Stimulated activated CD4-positive, alpha-beta T cell treated with anti-CD3 and anti-CD28 coated beads, Interleukin-15, amount 100 ng/mL, for 48 hours (primary cell): ENCODE data around the gene C4orf50.

Source experiments
- DNase-seq, 2 donors: peaks; one replicate each; pipeline ENCODE4 v3.0.0-alpha.2; 2020; ENCODE audit warnings: low read depth in 2 of 2

The C4orf50 gene

DNA sequence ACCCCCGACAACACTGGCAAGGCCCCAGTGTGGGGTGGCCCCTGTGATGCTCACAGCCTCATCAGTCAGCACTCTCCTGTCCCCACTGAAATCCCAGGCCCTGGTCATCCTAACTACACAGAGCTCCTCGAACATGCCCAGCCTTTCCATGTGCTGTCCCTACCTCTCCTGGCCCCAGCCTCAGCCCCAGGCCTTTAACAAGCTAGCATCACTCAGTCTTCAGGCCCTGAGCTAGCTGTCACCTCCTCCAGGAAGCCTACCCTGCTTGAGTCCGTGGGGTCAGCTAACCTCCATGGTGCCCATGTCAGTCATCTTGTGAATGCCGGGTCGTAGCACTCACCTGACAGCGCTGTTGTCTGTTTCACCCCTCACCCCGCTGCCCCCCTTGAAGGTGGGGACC is 25.6 kb upstream of the C4orf50 start:
- no peak for DNase-seq

DNA sequence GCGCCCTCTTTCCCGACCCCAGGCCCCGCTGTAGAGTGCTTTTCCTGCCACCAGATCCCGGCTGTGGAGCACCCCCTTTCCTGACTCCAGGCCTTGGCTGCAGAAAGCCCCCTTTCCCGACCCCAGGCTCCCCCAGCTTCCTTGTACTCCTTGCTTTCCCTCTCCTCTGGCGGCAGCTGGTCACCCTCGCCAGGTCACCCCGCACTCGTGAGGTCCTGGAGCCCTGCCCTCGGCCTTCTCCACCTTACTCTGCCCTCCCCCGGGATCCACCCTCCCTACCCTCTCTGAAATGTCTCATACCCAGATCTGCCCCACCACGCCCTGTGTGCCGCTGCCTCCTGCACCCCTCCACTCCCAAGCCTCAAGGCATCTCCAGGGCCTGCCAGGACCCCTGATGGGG is 25.0 kb upstream of the C4orf50 start:
- no peak for DNase-seq

DNA sequence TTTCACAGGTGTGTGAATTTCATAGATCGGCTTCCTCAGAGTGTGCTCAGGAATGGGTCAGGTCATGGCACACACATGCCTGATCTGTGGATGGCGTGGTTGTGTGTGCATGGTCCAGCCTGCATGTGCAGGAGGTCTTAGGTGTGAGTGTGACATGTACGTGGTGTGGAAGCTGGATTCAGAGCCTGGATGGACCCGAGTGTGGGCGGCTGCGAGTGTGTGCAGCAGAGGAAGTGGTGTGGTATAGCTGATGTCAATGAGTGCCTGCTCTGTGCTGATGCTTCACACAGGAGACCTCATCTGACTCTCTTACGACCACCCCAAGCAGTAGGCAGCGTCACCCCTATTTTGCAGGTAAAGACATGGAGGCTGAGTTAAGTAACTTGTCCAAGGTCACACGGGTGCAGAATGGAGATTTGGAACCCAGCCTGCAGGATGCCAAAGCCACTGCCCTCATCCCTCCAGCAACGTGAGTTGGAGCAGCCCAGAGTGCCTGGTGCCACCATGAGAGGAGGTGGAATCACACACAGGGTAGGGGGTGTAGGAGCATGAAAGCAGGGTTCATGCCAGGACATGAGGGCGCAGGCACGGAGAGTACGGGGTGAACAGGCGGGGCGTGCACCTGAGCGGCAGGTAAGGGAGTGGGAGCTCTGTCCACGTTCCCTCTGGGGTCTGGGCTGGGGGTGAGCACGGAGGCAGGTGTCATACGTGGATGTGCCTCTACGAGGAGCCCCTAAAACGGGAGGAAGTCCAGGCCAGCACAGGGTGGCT is 24.2 kb upstream of the C4orf50 start:
- DNase-seq = no peak

DNA sequence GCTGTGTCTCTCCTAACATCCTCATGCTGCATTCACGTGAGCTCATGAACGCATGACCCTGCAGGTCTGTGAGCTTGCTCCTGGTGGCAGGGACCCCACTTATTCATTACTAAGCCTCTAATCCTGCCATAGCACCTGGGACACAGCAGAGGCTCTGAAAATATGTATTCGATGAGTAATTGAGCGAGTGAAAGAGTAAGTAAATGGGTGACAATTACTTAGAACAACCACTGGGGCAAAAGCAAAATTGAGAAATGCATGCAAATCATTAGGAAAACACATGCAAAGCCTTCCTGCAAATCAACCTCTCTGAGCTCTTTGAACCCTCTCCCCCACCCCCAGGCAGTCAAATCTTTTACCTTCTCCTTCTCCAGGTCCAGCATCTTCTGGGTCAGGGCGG is 23.6 kb upstream of the C4orf50 start:
- DNase-seq = no peak

DNA sequence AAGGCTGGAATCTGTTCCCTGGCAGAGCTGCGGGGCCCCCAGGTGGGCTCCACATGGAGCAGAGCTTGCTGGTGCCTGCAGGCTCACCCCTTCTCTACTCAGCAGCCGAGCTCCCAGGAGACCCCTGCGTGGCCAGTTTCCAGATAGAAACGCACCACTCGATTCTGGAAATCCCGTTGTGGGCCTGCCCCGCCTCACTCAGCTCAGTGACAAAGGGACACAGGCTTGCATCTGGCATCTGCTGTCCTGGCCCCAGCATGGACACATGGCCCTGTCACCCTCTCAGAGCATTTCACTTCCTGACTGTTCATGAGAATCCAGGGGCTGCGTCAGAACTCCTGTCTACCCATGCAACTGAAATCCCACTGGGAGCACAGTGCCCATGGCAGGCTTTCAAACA is 20.5 kb upstream of the C4orf50 start:
- DNase-seq = no peak

DNA sequence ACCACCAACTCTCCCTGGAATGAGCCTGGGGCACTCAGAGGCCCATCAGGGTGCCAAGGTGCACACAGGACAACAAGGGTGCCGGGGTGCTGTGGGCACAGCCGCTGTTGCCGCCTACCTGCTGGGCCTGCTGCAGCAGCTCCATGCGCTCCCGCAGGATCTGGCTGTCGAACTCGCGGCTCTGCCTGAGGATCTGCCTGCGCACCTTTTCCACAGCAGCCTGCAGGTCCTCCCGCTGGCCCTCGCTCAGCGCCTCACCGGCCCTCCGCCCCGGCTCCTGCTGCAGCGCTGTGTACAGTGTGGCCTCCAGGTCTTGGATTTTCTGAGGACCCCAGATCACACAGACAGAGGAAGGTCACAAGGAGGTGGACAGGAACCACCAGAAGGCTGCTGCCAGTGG is 17.6 kb upstream of the C4orf50 start:
- no peak for DNase-seq

DNA sequence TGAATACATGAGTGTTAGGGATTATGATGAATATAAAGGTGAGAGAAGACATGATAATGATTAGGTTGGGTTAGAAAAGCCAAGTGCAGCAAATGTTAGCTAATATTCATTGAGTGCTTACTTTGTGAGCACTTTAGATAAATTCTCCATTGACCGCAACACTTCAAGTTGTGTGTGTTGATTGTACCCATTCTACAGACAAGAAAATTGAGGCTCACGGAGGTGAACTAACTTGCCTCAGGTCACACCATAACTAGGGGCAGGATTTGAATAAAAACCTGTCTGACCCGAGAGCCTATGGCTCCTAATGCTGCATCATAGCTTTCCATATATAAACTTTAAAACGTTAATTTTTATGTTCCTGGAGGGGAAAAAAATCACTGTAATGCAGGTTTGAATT is 15.2 kb upstream of the C4orf50 start:
- DNase-seq = no peak

DNA sequence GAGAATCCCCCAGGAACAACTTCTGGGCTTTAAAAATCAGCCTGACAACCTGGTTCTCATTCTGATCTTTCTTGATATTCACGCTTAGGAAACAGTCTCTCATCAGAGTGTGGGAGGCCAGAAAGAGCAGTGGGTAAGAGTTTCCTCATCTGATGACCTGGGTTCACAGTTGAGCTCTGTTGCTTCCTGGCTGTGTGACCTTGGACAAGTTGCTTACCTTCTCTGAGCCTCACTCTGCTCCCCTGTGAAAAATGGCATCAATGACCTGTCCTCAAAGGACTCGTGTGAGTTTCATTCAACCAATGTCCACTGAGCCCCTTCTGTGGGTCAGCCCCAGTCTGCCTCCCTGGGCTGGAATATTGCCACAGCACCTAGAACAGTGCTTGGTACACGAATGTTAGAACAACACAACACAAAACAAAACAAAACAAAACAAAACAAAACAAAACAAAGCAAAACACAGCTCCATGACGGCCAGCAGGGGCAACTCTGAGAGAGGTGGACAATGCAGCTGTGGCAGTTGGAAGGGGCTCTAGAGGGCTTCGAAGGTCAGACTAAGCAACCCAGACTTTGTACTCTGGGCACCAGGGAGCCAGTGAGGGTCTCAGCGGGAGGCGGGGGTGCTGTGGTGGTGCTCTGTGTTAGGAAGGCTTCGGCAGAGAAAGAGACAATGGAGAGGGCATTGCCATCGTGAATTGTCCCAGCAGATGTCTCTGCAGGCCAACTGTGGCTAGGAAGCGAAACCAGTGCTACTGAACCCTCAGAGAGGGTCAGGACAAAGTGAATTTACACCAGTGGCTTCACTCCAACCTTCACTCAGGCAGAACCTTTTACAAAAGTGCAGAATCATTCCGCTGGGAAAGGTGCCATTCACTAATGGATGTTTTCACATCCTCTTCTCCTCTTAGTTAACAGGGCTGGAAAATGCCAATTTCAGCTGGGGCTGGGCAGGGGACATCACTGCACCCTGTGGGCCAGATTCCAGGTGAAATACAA is 14.3 kb upstream of the C4orf50 start:
- DNase-seq = no peak

DNA sequence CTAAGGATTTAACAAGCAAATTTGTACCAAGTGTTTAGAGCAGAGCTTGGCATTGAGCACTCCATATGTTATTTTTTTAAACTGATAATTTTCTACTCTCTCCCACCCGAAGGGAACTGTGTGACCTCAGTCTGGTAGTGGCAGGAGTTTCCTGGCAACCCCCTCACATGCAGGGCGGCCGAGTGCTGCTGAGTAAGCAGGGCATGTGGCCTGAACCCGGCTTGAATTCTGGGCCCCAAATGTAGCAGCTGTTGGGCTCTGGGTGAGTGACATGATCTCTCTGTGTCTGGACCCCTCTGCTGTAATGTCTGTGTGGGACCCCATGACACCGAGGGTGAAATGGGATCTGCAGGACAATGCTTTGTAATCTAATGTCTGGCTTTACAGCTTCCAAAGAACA is 13.6 kb upstream of the C4orf50 start:
- no peak for DNase-seq

DNA sequence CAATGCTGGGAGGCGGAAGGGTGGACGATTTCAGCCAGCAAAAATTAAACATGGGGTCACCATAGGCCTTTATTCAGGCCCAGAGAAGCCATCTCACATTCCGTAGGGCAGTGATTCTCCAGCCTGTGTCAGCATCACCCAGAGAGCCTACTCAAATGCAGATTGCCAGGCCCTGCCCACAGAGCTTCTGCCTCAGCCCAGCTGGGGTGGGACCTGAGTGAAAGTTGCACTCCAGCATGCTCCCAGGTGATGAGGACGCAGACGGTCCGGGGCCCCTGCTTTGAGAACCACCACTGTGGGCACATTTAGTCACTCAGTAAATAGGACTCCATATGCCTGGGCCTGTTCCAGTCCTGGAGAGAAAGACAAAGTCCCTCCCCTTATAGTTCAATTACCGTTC is 12.4 kb upstream of the C4orf50 start:
- no peak for DNase-seq

DNA sequence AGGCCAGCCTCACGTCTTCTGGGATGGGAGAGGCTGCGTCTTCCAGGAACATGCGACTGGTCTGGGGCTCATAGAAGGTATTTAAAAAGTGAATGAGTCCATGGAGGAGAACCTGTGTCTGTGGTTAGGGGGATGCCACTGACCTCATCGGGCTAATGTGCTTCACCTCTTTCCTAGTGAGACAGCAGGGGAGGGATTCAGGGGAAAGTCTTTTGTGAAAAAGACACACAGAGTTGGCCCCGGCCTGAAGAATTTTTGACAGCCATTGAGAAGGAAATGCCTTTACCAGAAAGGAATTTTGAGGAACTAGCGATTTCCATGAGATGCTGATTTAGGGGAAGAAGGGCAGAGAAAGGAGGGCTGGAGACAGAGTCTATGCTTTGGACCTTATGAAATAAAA is 11.0 kb upstream of the C4orf50 start:
- no peak for DNase-seq

DNA sequence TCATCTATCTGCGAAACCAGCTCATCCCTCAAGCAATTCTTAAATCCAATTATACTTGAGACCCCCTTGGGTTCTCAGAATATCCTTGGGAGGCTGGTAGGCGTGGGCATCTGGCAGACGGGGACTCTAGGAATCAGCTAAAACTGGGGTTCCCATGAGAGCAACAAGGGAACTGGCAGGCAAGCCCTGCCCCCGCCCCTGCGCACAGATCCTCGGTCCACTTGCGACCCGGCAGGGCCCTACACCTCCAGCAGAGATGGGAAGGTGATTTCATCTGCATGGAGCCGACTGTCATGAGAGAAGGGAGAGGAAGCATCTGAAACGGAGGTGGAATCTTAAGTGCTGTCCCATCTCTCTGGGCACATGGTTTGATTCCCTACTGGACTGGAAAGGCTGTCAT is 9.9 kb upstream of the C4orf50 start:
- no peak for DNase-seq

DNA sequence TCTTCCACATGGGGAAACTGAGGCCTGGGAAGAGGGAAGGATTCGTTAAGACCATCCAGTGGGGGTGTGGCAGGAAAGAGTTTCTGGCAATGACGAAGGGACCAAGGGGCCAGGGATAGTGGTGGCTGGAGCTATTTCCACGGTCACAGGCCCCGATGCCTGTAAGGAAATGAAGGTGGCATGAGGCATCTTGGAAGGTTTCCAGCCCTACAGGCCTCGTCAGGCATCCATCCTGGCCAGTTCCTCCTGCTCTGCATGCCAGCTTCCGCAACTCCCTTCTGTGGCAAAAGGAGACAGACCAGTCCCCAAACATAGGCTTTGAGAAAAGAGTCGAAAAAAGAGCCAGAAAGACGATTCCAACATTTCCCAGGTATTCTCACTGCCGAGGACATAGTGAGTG is 9.2 kb upstream of the C4orf50 start:
- DNase-seq = no peak

DNA sequence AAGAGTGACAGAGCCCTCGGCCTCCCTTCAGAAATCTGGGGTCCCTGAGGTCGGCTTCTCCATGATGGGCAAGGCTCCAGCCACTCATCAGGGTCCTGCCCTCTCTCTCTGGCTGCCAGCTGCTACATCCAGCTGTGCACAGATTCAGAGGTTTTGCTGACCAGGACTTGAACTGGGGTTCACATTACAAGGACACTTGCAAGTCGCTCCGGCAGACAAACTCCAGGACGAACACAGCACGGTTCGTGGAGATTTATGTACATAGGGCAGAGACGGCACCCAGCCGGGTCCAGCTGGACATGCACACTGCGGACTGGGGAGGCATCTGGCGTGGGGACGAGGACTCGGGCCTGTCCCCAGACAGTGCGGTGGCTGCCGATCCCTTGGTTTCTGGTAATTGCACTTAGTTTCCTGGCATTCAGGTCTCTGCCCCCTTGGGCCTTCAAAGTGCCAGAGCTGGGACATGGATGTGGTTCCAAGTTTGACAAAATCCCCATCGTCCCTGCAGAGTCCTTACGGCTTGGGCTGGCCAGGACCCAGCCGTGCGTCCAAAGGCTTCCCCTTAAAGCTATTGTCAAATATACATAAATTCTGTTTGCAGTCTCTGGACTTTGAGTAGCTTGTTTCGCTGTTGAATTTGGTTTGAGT is 6.2 kb upstream of the C4orf50 start:
- DNase-seq = no peak

DNA sequence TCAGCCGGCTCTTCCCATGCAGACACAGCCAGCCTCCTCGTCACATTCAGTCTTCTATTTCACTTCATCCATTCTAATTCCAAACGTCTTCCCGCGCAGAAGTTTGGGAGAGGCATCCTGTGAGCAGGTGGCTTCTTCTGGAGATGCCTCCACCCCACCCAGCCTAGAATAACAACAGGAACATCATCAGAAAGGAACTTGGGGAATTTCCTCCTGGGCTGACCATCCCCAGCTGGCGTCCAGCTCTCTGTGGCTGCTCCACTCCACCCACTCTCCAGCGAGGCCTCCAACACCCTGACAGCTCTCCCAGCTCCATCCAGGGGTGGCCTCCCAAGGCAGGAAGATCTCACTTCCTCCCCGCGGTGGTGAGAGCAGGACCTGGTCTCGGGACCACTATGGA is 5.5 kb upstream of the C4orf50 start:
- no peak for DNase-seq

DNA sequence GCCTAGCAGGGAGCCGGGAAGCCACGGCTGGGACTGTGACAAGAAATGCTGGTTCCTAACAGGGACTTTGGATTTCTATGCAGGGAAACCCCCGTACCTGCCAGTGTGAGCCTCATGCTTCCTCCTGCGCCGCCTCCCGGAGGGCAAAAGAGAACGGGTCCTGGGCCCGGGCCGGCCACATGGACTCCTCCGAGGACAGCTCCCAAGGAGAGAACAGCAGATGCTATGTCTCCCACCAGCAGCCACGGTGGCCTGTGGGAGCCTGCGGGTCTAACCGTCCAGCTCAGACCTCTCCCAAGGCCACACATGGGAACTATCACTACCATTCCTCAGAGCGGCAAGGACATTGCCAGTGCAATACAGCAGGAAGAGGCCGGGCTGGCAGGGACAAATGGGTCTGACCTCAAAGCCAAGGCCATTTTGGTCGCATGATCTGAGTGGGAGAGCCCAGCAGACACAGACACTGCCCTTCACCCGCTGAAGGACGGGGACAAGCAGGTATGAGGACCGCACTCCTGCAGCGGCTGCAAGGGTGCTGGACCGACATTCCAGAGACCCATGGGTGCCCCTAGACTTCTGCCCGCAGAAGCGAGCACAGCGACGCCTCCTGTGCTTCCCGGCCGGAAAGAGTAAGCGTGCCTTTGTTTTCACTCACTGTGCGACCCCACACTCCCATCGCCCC is 4.5 kb upstream of the C4orf50 start:
- DNase-seq = no peak

DNA sequence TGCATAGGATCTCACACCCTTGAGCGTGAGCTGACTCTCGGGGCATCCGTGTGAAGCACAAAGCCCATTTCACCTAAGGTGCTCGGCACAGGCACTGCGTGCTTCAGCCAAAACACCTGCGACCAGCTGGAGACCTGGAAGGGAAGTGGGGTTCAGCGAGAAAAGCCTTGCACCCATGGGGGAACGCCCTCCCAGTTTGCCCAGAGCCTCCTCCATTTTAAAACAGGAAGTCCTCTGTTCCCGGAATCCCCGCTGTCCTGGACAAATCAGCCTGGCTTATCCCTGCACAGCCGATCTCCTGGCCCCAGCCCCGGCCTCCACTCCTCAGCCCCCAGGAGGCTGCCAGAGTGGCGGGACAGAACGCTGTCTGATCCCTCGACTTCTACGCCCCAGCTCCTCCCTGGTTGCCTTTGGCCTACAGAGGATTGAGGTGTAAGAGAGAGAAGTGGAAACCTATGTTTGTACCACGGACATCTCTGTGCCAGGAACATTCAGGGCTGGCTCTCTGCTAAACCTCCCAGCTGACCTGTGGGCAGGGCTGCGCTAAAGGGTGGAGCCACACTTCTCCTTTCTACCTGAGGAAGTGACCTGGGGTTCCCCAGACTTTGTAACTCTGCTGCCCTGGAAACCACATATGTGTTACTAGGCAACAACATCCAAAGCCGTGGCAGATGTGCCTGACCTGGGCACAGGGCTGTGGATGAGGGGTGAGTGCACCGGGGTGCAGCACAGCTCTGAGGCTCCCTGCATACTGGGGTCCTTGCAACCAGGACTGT is 3.8 kb upstream of the C4orf50 start:
- no peak for DNase-seq

DNA sequence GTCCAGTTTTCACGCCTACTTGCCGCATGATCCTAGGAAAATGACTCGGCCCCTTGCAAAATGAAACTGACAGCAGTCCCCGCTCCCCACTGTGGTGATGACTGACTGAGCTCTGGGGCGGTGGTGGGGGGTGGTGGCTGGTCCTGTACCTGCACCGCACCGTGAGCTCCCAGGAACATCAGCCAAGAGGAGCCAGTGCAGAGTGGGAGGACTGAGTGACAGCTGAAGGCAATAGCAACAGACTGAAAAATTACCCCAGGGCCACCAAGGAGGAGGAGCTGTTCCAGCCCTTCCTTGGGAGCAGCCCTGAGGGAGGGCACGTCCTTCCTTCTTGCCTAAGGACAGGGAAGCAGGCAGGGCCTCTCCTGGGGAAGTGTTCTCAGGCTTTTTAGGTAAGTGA is 2.4 kb upstream of the C4orf50 start:
- no peak for DNase-seq

DNA sequence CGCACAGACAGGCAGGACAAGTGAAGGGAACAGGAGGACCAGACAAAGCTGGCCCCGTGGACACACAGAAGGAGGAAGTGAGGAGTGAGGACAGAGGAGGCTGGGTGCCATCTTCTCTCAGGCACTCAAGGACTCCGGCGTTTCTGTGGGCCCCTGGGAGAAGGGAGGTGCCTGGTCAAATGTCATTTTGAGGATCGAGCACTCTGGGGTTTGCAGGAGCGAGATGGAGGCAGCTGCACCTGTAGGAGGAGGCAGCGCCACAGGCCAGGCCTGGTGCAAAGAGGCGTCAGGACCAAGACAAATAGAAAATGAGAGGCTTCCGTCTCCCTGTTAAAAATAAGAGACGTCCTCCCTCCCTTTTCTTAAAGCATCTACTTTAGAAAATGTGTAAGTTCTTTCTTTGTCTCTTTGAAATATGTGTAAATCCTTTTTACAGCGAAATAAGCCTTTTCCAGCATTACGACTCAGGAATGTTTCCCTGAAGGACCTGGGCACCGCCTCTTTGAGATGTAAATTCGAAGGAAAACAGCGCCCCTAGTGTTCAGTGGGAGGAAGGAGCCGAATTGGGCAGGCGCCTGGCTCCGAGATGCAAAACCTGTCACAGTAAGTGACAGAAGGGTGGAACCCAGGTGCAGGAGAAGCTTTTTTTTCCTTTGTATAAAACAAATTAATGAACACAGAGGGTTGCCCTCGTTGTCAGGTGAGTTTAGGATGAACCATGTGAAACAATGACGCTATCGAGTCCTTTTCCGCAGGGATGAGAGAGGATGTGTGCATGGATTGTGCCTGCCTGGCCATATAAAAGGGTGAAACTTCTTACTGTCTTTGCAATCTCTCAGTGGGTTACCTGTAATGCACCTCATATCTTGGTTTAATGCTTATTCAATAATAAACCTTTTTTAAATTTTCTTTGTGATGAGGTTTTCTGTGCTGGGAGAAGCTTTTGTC is 1.4 kb upstream of the C4orf50 start:
- DNase-seq = peak in 1 of 2 donors; percentile 4

DNA sequence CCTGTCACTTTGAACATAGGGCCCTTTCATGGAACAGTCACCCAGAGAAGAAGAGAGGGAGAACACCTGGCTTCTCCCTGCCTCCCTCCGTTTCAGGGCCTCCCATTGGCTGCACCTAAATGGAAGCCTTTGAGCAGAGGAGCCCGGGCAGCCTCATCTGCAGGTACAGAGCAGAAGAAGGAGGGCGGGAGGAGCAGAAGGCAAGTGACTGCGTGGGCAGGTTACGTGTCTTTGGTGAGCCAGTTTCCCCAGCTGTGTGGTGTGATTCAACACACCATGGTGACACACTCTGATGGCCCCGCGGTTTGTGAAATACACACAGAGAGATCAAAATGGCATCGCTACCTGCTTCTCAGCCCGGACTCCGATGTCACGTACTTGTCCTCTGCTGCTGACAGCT is 431 bp downstream of the C4orf50 start:
- DNase-seq = no peak
